Measurements from ENCODE around the gene NNMT.

The NNMT gene

GRCh38 chr11:114263513-114264170, 32.6 kb upstream of the NNMT start:
- DNase-seq (ENCODE audit: low read depth, low spot score), result no peak

- DNase-seq (ENCODE audit: low read depth, low spot score), result no peak
Measured at GRCh38 chr11:114264381-114264780, 31.8 kb upstream of the NNMT start.

GRCh38 chr11:114265122-114265878, 30.9 kb upstream of the NNMT start:
- no peak for DNase-seq (ENCODE audit: low read depth, low spot score)

- no peak for DNase-seq (ENCODE audit: low read depth, low spot score)
Measured at GRCh38 chr11:114269498-114269897, 26.7 kb upstream of the NNMT start.

GRCh38 chr11:114270531-114271270, 25.5 kb upstream of the NNMT start:
- no peak for DNase-seq (ENCODE audit: low read depth, low spot score)

GRCh38 chr11:114271316-114271715, 24.9 kb upstream of the NNMT start:
- DNase-seq (ENCODE audit: low read depth, low spot score), result no peak

- DNase-seq (ENCODE audit: low read depth, low spot score), result no peak
Measured at GRCh38 chr11:114272311-114272710, 23.9 kb upstream of the NNMT start.

- no peak for DNase-seq (ENCODE audit: low read depth, low spot score)
Measured at GRCh38 chr11:114273071-114273470, 23.1 kb upstream of the NNMT start.

- DNase-seq (ENCODE audit: low read depth, low spot score), result no peak
Measured at GRCh38 chr11:114273890-114274635, 22.1 kb upstream of the NNMT start.

- no peak for DNase-seq (ENCODE audit: low read depth, low spot score)
Measured at GRCh38 chr11:114274637-114275036, 21.6 kb upstream of the NNMT start.

- no peak for DNase-seq (ENCODE audit: low read depth, low spot score)
Measured at GRCh38 chr11:114275280-114275679, 20.9 kb upstream of the NNMT start.

- DNase-seq (ENCODE audit: low read depth, low spot score), result no peak
Measured at GRCh38 chr11:114276077-114276476, 20.1 kb upstream of the NNMT start.

GRCh38 chr11:114277637-114278341, 18.4 kb upstream of the NNMT start:
- no peak for DNase-seq (ENCODE audit: low read depth, low spot score)

- no peak for DNase-seq (ENCODE audit: low read depth, low spot score)
Measured at GRCh38 chr11:114278342-114279065, 17.7 kb upstream of the NNMT start.

- DNase-seq (ENCODE audit: low read depth, low spot score), result no peak
Measured at GRCh38 chr11:114279792-114280546, 16.2 kb upstream of the NNMT start.

GRCh38 chr11:114280696-114281095, 15.5 kb upstream of the NNMT start:
- DNase-seq (ENCODE audit: low read depth, low spot score), result no peak

GRCh38 chr11:114281388-114281956, 14.7 kb upstream of the NNMT start:
- no peak for DNase-seq (ENCODE audit: low read depth, low spot score)

- no peak for DNase-seq (ENCODE audit: low read depth, low spot score)
Measured at GRCh38 chr11:114282488-114282887, 13.7 kb upstream of the NNMT start.

- no peak for DNase-seq (ENCODE audit: low read depth, low spot score)
Measured at GRCh38 chr11:114283422-114283821, 12.8 kb upstream of the NNMT start.

GRCh38 chr11:114284021-114284420, 12.2 kb upstream of the NNMT start:
- DNase-seq (ENCODE audit: low read depth, low spot score), result no peak
